Common myeloid progenitor, CD34-positive (primary cell): ENCODE results near the gene GNGT1.

Source experiments
- CTCF ChIA-PET: fragments of 350-600 bp; sonication (Branson Sonifier 250); formaldehyde crosslinking; loops from one replicate; lab custom pipeline; 2021; ENCODE audit warnings: antibody characterized with exemption; lab: Charles Lee
- POLR2A ChIA-PET: fragments of 350-600 bp; sonication (Branson Sonifier 250); formaldehyde crosslinking; loops from one replicate; lab custom pipeline; 2021; ENCODE audit warnings: antibody characterized with exemption; lab: Charles Lee
- DNase-seq, 3 donors: peaks; one replicate each; pipeline versions ENCODE4 v3.0.0 to v3.0.0-alpha.2; 2013
- H3K27ac ChIP-seq, 2 experiments: 1 replicate in 1 of 2; 2 replicates in 1 of 2; pipeline ENCODE4 v1.7.0; 2013; ENCODE audit warnings: inconsistent platforms in 2 of 2, low read length in 2 of 2, mild to moderate bottlenecking in 2 of 2, low read depth in 1 of 2, moderate library complexity in 1 of 2; ENCODE audit not compliant: severe bottlenecking in 2 of 2, insufficient read depth in 1 of 2, poor library complexity in 1 of 2
- H3K27me3 ChIP-seq, 5 experiments: replicated peaks in 2 of 5; 1 replicate in 3 of 5; 2 replicates in 2 of 5; pipeline versions ENCODE4 v1.6.1 to v1.7.0; 2013; ENCODE audit warnings: low read length in 4 of 5, mild to moderate bottlenecking in 2 of 5, moderate library complexity in 2 of 5, inconsistent platforms in 1 of 5; ENCODE audit not compliant: insufficient read depth in 5 of 5, control insufficient read depth in 4 of 5
- H3K36me3 ChIP-seq, 4 experiments: 1 replicate in 2 of 4; 2 replicates in 2 of 4; pipeline versions ENCODE4 v1.6.1 to v1.7.0; 2013; ENCODE audit warnings: low read length in 3 of 4, control low read depth in 1 of 4, mild to moderate bottlenecking in 1 of 4; ENCODE audit not compliant: control insufficient read depth in 4 of 4, insufficient read depth in 4 of 4
- H3K4me1 ChIP-seq, 4 experiments: 1 replicate in 3 of 4; 2 replicates in 1 of 4; pipeline versions ENCODE4 v1.6.1 to v1.7.1; 2013; ENCODE audit warnings: low read length in 3 of 4, mild to moderate bottlenecking in 3 of 4, control low read depth in 1 of 4, inconsistent platforms in 1 of 4, moderate library complexity in 1 of 4; ENCODE audit not compliant: control insufficient read depth in 4 of 4, insufficient read depth in 4 of 4; ENCODE audit errors: control extremely low read depth in 1 of 4
- H3K4me3 ChIP-seq, 7 experiments: 1 replicate in 4 of 7; 2 replicates in 3 of 7; pipeline versions ENCODE4 v1.5.1 to v1.7.0; 2013; ENCODE audit warnings: mild to moderate bottlenecking in 7 of 7, low read length in 6 of 7, moderate library complexity in 6 of 7, inconsistent platforms in 2 of 7, low read depth in 2 of 7, control low read depth in 1 of 7; ENCODE audit not compliant: insufficient read depth in 4 of 7, control insufficient read depth in 1 of 7; ENCODE audit errors: extremely low read depth in 1 of 7
- H3K9me3 ChIP-seq, 5 experiments: 1 replicate in 4 of 5; 2 replicates in 1 of 5; pipeline versions ENCODE4 v1.6.1 to v1.7.1; 2013; ENCODE audit warnings: low read length in 4 of 5, mild to moderate bottlenecking in 2 of 5, inconsistent platforms in 1 of 5, low read depth in 1 of 5, moderate library complexity in 1 of 5; ENCODE audit not compliant: control insufficient read depth in 4 of 5, insufficient read depth in 2 of 5; ENCODE audit errors: control extremely low read depth in 1 of 5
- WGBS: methylation state at CpG from one replicate; pipeline ENCODE4 v1.1.5; 2013; ENCODE audit not compliant: insufficient coverage; 5-methylcytosine and 5-hydroxymethylcytosine counted together

GNGT1 gene

DNA sequence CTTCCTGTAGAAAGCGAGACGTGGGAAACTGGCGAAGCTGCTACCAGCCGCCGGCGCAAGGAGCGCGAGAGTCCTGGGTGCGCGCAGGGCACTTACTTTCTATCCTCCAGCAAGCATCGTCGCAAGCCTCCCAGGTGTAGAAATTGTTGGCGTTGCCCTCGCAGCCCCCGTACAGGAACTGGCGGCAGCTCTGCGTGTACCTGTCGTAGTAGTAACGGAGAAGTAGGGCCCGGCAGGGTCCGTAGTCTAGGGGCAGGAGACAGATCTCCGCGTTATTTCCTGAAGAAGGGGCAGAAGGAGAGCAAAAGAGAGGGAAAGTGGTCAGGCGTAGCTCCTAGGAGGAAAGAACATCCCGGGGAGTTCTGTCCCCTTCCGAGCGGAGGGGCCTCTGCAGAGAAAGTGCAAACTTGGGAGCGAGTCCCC is 16.3 kb upstream of the GNGT1 start:
- ChIA-PET CTCF (interaction anchor here (1.0 to 1.9 kb wide), 4 partner anchors 13 to 156 kb away, joined by 3 to 5 read pairs (median 4); partner anchors contain the start of gene GNG11), POLR2A (no interaction called here)
- Histone ChIP-seq H3K4me1 (peaks cover 3 to 13% (median 13%) of the 10 kb centered on the region in 4 experiments), H3K9me3 (no peaks in the 10 kb centered on the region), H3K36me3 (no peaks in the 10 kb centered on the region), H3K27ac (no peak overlapping the region), H3K27me3 (peaks cover 0 to 87% (median 53%) of the 10 kb centered on the region in 5 experiments), H3K4me3 (peak overlapping the region; percentile 34 to 74 (median 65))
- peak; percentile 29 to 63 (median 57) for DNase-seq
- WGBS: 0% methylated on average over 28 of the region's 28 CpGs

DNA sequence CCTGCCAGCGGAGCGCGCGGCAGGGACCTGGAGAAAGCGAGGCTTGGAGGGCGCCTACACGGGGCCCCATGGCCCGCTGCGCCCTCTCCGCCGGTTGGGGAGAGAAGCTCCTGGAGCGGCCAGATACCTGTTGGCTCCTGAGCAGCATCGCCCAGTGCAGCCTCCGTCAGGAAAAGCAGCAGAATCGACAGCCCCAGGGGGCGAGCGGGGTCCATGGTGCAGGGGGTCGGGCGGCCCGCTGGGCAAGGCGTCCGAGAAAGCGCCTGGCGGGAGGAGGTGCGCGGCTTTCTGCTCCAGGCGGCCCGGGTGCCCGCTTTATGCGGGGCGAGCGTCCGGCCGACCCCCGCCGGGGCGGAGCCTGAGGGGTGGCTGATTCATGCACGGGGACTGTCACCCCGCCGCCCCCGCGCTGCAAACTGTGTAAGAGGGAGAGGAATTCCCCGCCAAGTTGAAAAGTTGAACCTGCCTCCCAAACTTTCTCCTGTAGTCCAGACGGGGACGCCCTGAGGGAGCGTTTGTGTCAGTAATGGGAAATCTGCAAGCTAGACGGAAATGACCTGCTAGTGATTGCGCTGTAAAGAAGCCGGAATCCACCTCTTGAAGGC is 15.8 kb upstream of the GNGT1 start, which contains the start of gene TFPI2:
TFPI2 (minus strand) TSS at position 290 of the 605 bp plus-strand sequence; CDS start at position 215, 75 bp downstream.
- CTCF ChIA-PET: interaction anchor here (0.6 to 1.9 kb wide), 3 partner anchors 12 to 54 kb away, joined by 3 to 5 read pairs (median 4); partner anchors contain the start of gene GNG11
- Histone ChIP-seq H3K9me3 (no peaks in the 10 kb centered on the region), H3K4me3 (peak within 1 kb of the TSS; percentile 34 to 74 (median 65)), H3K27me3 (peaks cover 0 to 89% (median 53%) of the 10 kb centered on the region in 5 experiments), H3K36me3 (no peaks in the 10 kb centered on the region), H3K4me1 (peaks cover 3 to 13% (median 13%) of the 10 kb centered on the region in 4 experiments), H3K27ac (no peak within 1 kb of the TSS)
- POLR2A ChIA-PET: no interaction called here
- DNase-seq: peak in 2 of 3 donors; percentile 18 to 34
- 2% methylated on average over 43 of the region's 49 CpGs for WGBS

DNA sequence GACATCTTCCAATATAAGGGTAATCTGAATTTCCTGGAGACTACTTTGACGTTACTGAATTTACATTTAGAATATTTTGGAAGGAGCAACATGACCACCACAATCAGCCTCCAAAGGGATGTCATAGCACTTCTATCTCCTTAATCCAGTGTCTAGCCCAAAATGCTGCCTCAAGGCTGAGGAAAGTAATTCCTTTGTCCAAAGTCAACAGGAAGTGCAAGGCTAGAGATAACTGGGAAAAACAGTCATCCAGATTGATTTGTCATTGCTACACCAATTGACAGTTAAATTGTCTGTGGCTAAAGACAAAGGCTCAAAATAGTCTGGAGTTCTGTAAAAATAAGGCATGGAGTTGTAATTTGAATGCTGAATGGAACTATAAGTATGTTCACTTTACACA is 11.9 kb upstream of the GNGT1 start:
- Histone ChIP-seq H3K4me3 (no peak overlapping the region), H3K9me3 (no peaks in the 10 kb centered on the region), H3K27ac (no peak overlapping the region), H3K36me3 (no peaks in the 10 kb centered on the region), H3K27me3 (peaks cover 2 to 95% (median 52%) of the 10 kb centered on the region in 5 experiments), H3K4me1 (peaks cover 3 to 13% (median 13%) of the 10 kb centered on the region in 4 experiments)
- no CpG with 5 or more reads among the region's 1 CpG for WGBS
- CTCF ChIA-PET: no interaction called here
- DNase-seq: no peak
- POLR2A ChIA-PET: no interaction called here

DNA sequence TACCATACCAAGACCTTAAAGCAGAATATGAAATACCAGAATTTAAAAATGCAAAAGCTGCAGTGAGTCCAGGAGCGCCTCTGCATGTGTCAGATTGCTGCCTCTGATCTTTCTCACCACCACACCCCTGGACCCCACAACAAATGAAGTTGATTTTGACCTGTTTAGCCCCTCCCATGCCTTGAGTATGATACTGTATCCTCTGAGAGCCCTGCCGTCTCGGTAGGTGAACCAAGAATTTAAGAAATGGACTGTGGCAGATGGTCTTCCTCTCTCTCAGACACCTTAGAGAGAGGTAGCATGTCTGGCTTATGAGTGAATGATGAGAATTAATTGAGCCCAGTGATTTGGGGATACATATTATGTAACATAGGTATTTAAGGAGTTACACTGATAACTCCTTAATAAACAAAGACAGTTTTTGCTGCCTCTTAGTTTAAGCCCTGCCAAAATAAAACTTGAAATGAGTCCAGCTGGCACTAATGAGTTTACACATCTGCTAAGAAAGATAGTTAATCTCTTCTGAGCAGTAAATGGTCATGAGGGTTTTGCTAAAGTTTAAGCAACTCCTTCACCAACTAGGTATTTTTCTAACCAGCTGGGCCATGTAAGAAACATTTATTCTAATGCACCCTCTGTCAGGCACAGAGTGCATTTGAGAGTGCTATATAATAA is 11.3 kb upstream of the GNGT1 start:
- H3K4me1 ChIP-seq: peaks cover 0 to 8% (median 8%) of the 10 kb centered on the region in 4 experiments
- H3K9me3 ChIP-seq: no peaks in the 10 kb centered on the region
- no peaks in the 10 kb centered on the region for H3K36me3 ChIP-seq
- ChIA-PET POLR2A (no interaction called here), CTCF (interaction anchor here (1.4 kb wide), 1 partner anchor 26 kb away, joined by 3 read pairs; the partner anchor contains the start of gene GNG11)
- 100% methylated on average over 1 of the region's 3 CpGs for WGBS
- peak in 2 of 3 donors; percentile 15 to 28 for DNase-seq
- H3K27me3 ChIP-seq: peaks cover 2 to 94% (median 50%) of the 10 kb centered on the region in 5 experiments
- H3K27ac ChIP-seq: no peak overlapping the region
- H3K4me3 ChIP-seq: no peak overlapping the region

DNA sequence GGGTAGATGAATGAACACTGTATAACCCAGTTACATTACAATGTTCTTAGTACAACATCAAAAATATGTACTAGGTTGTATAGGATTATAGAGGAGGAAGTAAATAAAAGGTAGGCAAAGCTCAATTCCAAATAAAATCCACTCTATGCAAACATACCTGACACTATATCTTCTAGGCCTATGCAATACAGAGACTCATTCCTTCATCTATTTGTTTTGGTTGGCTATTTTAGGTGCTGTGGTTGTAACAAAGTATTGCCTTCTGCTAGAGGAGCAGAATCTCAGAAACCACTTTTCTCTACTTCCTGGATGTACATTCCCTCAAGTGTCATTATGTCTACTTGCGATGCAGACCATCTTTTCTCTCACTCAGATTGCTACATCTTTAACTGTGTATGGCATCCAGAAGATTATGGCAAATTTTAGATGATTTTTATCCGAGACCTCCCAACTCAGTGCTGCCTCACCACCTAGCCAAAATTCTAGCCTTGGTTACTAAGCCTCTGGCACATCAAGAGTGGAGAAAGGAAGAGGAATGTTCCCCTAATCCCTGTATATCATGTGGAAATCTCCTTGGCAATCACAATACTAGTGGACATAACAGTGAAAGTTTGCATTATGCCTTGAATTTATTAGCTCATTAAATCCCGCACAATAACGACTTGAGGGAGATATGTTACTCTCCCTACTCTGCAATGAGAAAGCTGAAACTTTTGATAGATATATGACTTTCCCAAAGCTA is 10.3 kb upstream of the GNGT1 start:
- ChIA-PET CTCF (interaction anchor here (0.7 to 1.4 kb wide), 3 partner anchors 25 to 191 kb away, joined by 3 to 5 read pairs (median 3); partner anchors contain the start of gene GNG11), POLR2A (no interaction called here)
- 83% methylated on average over 1 of the region's 4 CpGs for WGBS
- Histone ChIP-seq H3K4me1 (no peaks in the 10 kb centered on the region), H3K27ac (no peak overlapping the region), H3K27me3 (peaks cover 2 to 89% (median 46%) of the 10 kb centered on the region in 5 experiments), H3K36me3 (no peaks in the 10 kb centered on the region), H3K9me3 (no peaks in the 10 kb centered on the region), H3K4me3 (no peak overlapping the region)
- DNase-seq: no peak

DNA sequence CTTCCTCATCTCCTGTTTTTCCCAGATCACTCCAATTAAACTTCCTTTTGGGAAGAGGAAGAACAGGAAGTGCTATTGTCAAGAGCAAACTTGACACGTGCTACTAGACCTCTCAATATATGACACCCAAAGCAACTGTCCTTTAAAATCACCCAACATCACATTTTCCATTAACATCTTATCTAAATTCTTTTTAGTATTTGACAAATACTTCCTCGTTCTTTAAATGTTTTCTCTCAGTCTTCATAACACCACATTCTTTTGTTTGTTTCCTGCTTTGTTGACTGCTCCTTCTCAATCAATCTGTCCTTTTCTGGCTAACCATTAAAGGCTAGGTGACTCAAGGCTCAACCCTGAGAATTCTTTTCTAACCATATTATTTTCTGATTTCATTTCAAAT is 8.7 kb upstream of the GNGT1 start:
- ChIA-PET POLR2A (no interaction called here), CTCF (interaction anchor here (0.6 kb wide), 2 partner anchors 23 to 168 kb away, joined by 3 to 4 read pairs; no protein-coding TSS in a partner anchor)
- DNase-seq: no peak
- 78% methylated on average over 2 of the region's 2 CpGs for WGBS
- Histone ChIP-seq H3K4me3 (no peak overlapping the region), H3K4me1 (no peaks in the 10 kb centered on the region), H3K27me3 (peaks cover 2 to 84% (median 40%) of the 10 kb centered on the region in 5 experiments), H3K27ac (no peak overlapping the region), H3K9me3 (no peaks in the 10 kb centered on the region), H3K36me3 (no peaks in the 10 kb centered on the region)
